HG03097 (cell line): ENCODE data around the gene ATP5F1D.

Source experiments
- ATAC-seq: cut with Tn5 transposase; IDR thresholded peaks from one replicate; pipeline ENCODE4 v1.9.1; 2021; ENCODE audit not compliant: unreplicated experiment, low FRiP score

ATP5F1D gene

GRCh38 chr19:1268226-1269064, 26.9 kb downstream of the ATP5F1D start:
- no peak for ATAC-seq

GRCh38 chr19:1269065-1269477, 27.5 kb downstream of the ATP5F1D start, which contains the start of gene CIRBP:
Gene CIRBP, plus strand, starts transcription at chr19:1269332. Its CDS starts 1,602 bp downstream, at chr19:1270934.
- ATAC-seq: peak; percentile 59

GRCh38 chr19:1269478-1270212, 28.1 kb downstream of the ATP5F1D start:
- ATAC-seq: peak; percentile 27

- no peak for ATAC-seq
Observed at GRCh38 chr19:1270213-1270853, 28.8 kb downstream of the ATP5F1D start.

- ATAC-seq: no peak
Observed at GRCh38 chr19:1270854-1271527, 29.4 kb downstream of the ATP5F1D start.

GRCh38 chr19:1271528-1272422, 30.2 kb downstream of the ATP5F1D start:
- ATAC-seq: no peak

GRCh38 chr19:1272423-1273262, 31.1 kb downstream of the ATP5F1D start:
- no peak for ATAC-seq

- no peak for ATAC-seq
Observed at GRCh38 chr19:1273263-1274041, 31.9 kb downstream of the ATP5F1D start.

- no peak for ATAC-seq
Observed at GRCh38 chr19:1274081-1274851, 32.7 kb downstream of the ATP5F1D start.

- ATAC-seq: no peak
Observed at GRCh38 chr19:1274852-1275259, 33.3 kb downstream of the ATP5F1D start.

GRCh38 chr19:1275260-1275975, 33.9 kb downstream of the ATP5F1D start, which contains the start of gene FAM174C:
Gene FAM174C, plus strand, starts transcription at chr19:1275530. Its CDS starts 20 bp downstream, at chr19:1275550.
- peak; percentile 60 for ATAC-seq

- no peak for ATAC-seq
Observed at GRCh38 chr19:1275976-1276627, 34.6 kb downstream of the ATP5F1D start.

- ATAC-seq: no peak
Observed at GRCh38 chr19:1276628-1277022, 35.1 kb downstream of the ATP5F1D start.

GRCh38 chr19:1277061-1277460, 35.5 kb downstream of the ATP5F1D start:
- ATAC-seq: no peak

GRCh38 chr19:1278074-1278473, 36.5 kb downstream of the ATP5F1D start:
- ATAC-seq: no peak
